G401.6 (cell line): ENCODE measurements around the gene WDR37.
"Not testable (repeated sequence)": the region's sequence is repeated elsewhere in the genome, so short reads cannot be mapped to it uniquely, and the experiment has no call there.

ENCODE experiments used
- FAIRE-seq: peaks from 2 replicates; lab custom pipeline; 2012; peaks lifted over from hg19 to GRCh38; lab: Jason Lieb, UNC

The WDR37 gene

DNA sequence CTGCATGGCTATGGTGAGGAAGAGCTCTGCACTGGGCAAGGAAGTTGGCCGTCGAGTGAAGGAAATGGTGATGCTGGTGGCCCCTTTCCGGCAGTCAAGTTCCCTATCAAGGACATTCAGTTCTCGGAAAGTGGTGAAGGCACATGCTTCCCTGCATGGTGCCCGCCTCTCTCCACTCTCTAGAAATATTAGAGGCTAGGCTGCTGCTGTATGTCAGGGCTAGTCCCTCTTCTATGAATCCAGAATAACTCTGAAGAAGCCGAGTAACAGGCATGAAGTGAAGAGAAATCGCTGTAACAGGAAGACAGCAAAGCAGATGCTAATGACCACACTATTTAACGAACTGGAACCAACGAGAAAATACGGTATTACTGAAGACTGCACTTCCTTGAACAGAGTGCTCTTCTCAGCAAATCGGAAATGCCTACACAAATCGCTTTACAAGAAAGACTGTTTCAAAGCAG, 12.6 kb upstream of the WDR37 start:
- no peak for FAIRE-seq

DNA sequence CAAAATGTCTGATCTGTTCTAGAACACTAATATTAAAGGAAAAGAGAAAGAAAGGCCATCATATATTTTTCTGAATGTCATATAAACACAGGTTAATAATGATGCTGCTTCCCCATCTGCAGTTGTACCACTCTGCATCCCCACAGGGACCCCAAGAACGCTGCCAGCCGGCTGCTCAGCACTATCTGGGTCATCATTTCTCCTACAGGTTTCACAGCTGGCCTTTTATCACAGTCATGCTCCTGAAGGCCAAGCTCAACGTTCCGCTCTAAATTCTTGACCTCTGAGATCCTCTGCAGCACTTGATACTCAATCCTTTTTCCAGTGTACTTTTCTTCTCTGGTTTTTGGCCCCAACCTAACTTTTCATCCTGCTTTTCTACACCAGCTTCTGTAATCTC, 12.0 kb upstream of the WDR37 start:
- FAIRE-seq, result no peak

DNA sequence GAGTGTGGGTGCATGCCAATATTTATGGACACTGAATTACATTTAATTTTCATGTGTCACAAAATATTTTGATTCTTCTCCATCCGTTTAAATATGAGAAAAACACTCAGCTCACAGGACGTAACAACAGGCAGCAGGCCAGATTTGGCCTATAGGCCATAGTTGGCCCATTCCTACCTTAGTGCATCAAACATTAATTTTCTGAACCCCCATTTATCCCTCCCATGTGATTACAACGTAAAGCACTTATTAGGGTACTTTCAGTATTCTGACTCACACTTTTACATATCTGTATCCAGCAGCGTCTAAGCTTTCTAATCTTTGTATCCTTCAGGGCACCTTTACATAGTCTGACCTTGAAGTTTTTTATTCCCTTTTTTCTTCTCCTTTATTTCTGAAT, 11.2 kb upstream of the WDR37 start:
- no peak for FAIRE-seq

DNA sequence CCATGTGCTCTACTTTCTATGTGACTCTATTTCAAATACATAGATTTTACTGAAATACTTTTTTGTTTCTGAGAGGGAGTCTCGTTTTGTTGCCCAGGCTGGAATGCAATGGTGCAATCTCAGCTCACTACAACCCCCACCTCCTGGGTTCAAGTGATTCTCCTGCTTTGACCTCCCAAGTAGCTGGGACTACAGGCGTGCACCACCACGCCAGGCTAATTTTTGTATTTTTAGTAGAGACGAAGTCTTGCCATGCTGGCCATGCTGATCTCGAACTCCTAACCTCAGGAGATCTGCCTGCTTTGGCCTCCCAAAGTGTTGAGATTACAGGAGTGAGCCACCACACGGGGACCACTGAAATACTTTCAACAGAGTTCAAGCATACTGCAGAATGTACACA, 10.8 kb upstream of the WDR37 start:
- FAIRE-seq, result no peak

DNA sequence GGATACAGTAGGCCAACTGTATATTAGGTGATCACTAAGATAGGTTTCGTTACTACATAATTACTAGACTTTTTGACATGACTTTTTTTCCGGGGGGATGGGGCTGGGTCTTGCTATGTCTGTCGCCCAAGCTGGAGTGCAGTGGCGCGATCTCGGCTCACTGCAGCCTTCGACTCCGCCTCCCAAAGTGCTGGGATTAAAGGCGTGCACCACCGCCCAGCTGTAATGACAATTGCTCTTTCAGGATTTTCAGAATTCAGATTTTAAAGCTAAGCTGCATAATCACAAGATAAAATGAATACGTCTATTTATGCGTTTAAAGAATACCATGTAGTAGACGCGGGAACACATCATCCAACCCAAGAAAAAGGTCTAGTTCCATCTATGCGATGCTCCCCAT, 8.2 kb upstream of the WDR37 start:
- FAIRE-seq, result no peak

DNA sequence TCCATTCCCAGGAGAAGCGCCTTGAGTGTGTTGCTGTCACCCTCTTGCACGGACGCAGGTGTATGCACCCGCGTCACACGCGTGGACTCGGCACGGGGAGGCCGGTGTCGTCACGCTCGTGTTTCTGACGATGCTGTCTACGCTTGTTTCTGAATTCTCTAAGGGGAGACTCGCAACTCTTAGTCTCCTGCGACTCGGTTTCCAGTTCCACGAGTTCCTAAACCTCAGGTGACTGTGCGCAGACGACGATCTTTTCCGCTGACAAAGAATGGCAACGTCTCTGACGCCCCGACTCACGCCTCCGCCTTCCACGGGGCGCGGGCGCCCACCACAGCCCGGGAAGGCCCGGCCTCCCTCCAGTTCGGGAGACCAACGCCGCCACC, 7.8 kb upstream of the WDR37 start:
- no peak for FAIRE-seq

DNA sequence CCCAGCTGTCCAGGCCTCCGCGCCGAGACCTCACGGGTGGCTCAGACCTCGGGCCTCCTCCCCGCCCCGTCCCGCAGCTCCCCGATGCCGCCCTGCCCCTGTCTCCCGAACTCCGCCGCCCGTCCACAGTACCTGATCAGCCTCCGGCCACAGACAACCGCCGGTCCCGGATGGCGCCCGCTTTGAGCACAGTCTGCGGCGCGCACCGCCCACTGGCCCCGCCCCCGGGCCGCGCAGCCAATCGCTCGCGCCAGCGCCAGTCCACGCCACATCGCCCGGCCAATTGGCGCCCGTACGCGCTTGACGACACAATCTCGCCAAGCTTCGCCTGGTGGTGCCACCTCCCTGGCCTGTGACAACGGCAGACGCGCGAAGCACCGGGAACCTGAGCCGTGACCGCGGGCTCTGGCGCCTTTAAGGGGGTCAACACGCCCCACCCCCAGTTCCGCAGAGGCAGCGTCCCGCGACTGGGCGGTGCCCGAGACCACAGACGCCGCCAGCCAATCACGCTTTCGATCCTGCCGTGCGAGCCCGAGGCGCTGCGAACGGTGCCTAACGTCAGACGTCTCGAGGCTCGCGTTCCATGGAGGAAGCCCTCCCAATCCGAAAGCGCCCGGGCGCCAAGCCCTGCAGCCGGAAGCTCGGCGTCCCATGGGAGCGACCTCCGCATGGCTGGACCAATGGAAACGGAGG, 7.3 kb upstream of the WDR37 start, which contains the start of gene IDI1:
IDI1 (minus strand) TSS at position 388 of the 693 bp plus-strand sequence; CDS start at position 272, 116 bp downstream.
- peak; percentile 93 for FAIRE-seq

DNA sequence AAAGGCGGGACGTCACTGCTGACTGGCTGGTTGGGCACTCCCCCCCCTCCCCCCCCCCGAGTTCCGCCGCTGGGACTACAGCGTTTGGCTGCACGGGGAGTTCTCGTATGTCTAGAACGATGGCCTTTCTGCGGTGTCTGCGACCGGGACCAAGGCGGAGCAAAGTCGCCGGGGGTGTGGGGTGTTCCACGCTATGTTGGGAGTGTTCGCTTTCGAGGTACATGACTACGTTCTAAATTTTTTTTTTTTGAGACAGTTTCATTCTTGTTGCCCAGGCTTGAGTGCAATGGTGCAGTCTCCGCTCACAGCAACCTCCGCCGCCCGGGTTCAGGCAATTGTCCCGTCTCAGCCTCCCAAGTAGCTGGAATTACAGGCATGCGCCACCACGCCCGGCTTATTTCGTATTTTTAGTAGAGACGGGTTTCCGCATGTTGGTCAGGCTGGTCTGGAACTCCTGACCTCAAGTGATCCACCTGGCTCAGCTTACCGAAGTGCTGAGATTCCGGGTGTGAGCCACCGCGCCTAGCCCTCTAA, 6.7 kb upstream of the WDR37 start:
- no peak for FAIRE-seq

DNA sequence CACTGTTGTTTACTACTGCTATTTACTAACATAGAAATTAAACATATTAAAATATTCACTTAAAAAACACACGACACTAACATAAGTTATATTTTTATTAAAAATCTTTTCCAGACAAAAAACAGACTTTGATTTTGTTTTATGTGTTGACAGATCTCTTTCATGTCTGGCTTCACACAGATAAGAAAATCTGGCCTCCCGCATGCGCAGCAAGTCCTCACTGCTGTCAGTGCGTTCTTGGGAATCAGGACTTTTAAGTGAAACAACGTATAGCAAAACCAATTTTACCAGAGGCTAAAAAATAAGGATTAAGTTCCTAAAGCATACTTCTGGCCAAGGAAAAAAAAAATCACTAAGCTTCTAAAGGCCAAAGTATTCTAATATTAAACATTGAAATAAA, 6.0 kb upstream of the WDR37 start:
- no peak for FAIRE-seq

DNA sequence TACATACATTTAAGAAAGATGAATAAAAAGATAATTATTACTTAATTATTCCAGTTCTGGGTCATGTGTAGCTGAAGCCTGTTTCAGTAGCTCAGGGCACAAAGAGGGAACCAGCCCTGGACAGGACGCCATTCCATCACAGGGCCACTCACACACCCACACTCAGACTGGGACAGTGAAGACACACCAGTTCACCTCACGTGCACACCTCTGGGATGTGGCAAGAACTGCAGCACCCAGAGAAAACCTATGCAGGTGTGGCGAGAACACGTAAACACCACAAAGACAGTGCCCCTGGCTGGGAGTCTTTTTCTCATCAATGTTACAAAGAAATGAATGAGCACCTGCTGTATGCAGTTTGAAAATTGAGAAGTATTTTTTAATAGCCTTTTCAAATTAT, 5.6 kb upstream of the WDR37 start:
- no peak for FAIRE-seq

DNA sequence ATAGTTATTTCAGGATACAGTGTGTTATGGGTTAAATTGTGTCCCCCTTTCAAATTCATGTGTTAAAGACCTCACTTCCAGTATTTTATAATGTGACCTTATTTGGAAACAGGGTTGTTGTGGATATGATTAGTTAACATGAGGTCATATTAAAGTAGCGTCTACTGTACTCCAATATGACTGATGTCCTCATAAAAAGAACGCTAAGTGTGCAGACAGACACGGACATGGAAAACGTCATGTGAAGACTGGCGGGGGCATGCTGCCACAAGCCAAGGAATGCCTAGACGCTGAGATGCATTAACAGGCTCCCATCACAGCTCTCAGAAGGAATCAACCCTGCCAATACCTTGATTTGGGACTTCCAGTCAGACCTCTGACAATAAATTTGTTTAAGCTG, 1.5 kb upstream of the WDR37 start:
- FAIRE-seq, result no peak

DNA sequence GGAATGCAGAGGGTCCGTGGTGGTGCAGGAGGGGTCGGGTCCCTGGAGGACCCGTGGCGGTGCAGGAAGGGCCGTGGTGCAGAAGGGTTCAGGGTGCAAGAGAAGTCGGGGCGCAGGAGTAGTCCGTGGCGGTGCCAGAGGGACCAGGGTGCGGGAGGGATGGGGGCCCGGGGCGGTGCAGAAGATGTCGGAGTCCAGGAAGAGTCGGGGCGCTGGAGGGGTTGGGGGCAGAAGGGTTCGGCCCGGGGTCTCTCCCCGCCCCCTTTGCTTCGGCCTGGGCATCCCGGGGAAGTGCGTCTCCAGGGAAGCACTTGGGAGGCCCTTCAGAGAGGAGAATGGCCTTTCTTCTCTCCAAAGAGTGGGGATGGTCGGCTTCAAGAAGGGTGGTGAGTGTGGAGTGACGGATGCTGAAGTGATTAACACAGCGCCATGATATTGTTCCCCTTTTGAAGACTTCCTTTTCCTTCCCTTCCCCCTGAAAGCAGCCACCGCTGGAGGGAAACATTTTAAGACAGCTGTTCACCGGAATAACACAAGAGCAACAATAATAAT, 997 bp downstream of the WDR37 start:
- FAIRE-seq, result no peak

DNA sequence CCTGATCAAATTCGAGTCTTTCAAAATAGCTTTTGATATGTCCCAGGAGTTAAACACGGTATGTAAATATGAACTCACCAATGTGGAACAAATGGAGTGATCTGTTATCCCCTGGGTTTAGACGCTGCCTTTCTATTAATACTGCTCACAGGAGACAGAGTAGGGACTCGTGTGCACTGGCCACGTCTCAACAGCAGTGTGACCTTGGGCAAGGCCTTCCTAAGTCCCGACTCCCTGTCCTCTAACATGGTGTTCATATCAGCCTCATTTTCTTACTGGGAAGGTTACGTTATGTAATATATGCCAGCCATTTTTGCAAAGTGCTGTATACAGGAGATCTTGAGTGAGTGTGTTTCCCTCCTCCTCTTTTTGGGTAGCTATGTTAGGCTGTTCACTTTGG, 1.8 kb downstream of the WDR37 start:
- FAIRE-seq, result no peak

DNA sequence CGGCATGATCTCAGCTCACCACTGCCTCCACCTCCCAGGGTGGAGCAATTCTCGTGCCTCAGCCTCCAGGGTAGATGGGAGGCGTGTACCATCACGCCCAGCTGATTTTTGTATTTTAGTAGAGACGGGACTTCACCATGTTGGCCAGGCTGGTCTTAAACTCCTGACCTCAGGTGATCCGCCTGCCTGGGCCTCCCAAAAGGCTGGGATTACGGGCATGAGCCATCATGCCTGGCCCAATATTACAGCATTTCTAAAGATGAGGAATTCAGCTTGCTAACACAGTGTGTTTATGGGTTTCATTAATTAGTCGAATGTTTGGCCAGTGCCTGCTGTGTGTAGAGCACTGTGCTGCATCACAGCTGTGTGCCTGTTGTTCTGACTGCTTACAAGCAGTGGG, 3.7 kb downstream of the WDR37 start:
- no peak for FAIRE-seq

DNA sequence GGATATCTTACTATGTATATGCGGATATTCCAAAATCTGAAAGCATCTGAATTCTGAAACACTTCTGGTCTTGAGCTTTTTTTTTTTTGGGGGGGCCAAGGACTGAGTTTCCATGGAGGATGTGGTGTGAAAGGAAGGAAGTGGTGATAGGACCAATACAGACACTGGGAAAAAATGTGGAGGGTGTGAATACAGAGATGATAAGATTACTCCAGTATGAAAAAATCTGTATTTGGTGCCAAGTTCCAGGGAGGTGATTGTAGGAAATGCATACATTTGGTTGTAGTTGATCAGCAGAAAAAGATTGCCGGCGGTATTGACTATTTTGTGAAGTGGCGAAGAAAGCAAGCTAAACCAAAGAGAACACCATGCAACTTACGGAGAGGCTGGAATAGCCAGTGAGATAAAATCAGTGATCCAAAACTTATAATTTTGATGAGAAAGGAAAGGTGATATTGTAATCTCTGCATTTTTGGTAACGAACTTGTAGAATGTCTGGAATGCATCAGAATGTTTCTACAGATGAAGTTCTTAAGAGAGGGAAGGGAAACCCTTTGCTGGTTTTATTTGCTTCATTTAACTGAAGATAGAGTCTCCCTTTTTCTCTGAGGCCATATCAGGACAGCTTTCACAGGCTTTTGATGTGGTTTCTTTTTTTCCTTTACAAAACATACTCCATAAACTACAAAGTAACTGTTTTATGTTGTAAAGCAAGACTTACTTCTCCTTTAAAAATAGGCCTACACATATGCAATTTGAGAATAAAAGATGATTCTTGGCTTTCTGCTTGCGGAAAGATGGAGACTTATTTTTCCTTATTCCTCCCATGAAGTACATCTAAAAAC, 6.0 kb downstream of the WDR37 start:
- FAIRE-seq, result no peak

DNA sequence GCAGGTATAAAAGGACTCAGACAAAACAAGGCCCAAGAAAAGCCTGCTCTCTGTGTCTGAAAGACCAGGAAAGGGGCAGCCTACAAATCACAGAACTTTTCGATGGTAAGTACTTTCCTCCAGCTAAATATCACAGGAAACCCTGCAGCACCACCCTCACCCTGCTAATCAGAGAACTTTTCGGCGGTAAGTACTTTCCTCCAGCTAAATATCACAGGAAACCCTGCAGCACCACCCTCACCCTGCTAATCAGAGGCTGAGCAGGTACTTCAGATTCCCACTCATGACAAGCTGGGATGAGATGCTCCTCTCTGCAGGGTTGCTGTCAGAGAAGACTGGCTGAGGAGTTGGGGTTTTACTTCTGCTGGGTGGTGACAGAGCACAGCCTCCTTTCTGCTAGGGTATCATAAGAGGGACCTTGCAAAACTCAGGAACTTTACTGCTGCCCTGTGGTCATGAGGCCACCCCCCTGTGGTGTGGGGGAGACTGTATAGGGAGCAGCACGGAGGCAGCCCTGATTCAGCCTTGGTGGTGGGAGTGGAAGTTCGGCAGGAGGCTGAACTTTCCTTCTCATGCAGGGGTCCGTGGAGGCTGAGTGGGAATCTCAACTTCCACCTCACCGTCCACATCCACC, 7.2 kb downstream of the WDR37 start:
- FAIRE-seq, result no peak

DNA sequence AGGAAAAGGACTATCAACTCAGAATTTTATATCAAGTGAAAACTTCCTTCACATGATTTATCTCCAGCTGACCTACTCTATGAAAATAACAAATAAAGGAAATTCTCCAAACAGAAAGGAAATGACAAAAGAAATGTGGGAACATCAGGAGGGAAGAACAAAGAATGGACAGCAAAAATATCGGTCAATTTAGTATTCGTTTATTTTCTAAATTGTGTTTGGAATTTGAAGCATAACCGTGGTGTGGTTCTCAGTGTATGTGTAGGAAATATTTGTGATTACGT, 8.7 kb downstream of the WDR37 start:
- FAIRE-seq, result no peak

DNA sequence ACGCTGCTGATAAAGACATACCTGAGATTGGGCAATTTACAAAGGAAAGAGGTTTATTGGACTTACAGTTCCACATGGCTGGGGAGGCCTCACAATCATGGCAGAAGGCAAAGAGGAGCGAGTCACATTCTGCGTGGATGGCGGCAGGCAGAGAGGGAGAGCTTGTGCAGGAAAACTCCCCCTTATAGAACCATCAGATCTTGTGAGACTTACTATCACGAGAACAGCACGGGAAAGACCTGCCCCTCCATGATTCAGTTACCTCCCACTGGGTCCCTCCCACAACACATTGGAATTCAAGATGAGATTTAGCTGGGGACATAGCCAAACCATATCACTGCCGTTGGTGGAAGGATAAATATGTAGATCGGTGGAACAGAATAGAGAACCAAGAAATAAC, 10.5 kb downstream of the WDR37 start:
- not testable (repeated sequence) for FAIRE-seq

DNA sequence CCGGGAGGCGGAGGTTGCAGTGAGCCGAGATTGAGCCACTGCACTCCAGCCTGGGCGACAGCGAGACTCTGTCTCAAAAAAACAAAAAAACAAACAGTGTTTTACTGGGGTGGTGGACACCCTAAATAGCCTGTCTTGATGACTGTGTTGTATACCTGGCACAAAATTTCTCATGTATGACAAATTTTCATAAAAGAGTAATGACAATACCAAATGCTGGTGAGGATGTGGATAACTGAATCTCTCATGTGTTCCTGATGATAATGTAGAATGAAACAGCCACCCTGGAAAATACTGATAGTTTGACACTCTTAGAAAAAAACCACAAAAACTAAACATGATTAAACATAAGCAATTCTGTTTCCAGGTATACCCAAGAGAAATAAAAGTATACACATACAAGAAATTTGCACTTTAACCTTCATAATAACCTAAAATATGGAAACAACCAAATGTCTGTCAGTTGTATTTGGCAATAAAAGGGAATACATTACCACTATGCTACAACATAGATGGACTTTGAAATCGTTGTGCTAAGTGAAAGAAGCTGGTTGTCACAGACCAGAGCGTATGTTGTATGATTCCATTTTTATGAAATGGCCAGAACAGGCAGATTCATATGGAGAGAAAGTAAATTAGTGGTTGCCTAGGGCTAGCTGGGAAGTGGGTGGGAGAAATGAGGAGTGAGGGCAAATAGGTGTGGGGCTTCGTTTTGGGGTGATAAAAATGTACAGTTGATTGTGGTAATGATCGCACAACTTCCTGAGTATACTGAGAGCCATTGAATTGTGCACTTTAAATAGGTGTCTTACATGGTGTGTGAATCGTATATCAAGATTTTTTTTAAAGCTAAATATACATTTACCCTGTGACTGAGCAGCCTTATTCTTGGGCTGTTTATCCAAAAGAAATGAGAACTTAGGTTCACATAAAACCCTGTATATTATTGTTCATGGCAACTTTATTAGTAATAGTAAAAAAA, 12.5 kb downstream of the WDR37 start:
- FAIRE-seq, result no peak

DNA sequence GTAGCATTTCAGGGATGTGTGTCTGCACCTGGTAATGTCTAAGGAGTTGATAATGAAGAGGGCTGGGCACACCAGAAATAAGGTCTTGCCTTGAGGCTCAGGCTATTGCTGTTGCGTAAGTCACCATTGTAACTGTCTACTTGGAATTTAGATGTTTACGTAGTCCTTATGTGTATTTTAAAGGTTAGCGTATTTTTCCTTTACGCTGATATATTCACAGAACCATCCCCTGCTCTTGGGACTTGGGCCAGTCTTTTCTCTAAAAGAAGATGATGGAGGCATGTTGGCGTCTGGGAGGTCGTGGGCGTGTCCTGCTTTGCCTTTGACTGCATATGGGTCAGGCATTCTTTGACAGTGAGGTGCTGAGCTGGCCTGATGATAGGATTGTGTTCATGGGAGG, 14.7 kb downstream of the WDR37 start:
- FAIRE-seq, result no peak

DNA sequence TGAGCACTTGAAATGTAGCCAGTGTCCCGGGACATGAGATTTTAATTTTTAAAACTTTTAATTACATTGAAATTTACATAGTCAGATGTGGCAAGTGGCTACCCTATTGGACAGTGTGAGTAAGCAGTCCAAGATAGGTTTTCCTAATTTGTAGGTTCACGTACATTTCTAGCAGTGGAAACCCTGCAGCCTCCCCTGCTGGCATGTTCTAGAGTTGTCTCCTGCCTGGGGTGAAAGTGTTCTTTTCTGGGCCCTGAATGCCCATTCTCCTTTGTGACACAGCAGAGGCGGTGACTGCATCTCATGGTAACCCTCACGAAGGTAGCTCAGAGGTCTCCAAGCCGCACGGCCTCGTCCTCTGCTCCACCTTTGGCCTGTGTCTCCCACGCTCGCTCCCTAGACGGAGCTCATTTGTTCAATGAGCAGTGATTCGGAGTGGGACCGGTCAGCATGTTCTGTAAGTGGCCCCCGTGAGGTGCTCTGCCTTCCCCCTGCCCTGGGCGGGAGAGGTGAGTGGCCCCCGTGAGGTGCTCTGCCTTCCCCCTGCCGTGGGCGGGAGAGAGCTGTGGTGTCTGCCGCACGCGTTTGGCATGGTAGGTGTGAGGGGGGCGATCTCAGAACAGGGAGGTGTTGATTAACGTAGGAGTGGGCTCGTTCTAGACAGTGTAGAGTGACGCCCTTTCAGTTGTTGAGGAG, 18.0 kb downstream of the WDR37 start:
- FAIRE-seq, result peak; percentile 19
